Tibial artery (tissue), 4 donors: ENCODE data around the gene STRN.

Source experiments
- DNase-seq, 2 donors: peaks; one replicate each; pipeline ENCODE4 v3.0.0-alpha.2; 2019
- H3K27ac ChIP-seq, 2 donors: fragments of 200-600 bp; sonication (generic) in 1 of 2; 1 replicate in 1 of 2; 2 replicates in 1 of 2; pipeline ENCODE4 v1.5.1; 2018 to 2019; ENCODE audit warnings: mild to moderate bottlenecking in 1 of 2
- H3K27me3 ChIP-seq, 2 donors: fragments of 200-600 bp; sonication (generic) in 1 of 2; one replicate each; pipeline versions ENCODE4 v1.5.1 to v1.6.0; 2016 to 2019
- H3K36me3 ChIP-seq, 3 donors: fragments of 200-600 bp; sonication (generic) in 2 of 3; one replicate each; pipeline ENCODE4 v1.5.1; 2016 to 2019; ENCODE audit warnings: mild to moderate bottlenecking in 2 of 3
- H3K4me1 ChIP-seq, 4 donors: fragments of 200-600 bp; sonication (generic) in 2 of 4; 1 replicate in 3 of 4; 2 replicates in 1 of 4; pipeline ENCODE4 v1.5.1; 2016 to 2019
- H3K4me3 ChIP-seq, 2 donors: fragments of 200-600 bp; sonication (generic) in 1 of 2; 1 replicate in 1 of 2; 2 replicates in 1 of 2; pipeline ENCODE4 v1.5.1; 2018 to 2019; ENCODE audit warnings: mild to moderate bottlenecking in 2 of 2
- H3K9me3 ChIP-seq, 3 donors: fragments of 200-600 bp; sonication (generic) in 1 of 3; one replicate each; pipeline ENCODE4 v1.5.1; 2016 to 2019
- CTCF ChIP-seq, 2 experiments: fragments of 200-600 bp in 1 of 2; fragments of 450-650 bp in 1 of 2; IDR thresholded peaks; one replicate each; pipeline ENCODE4 v1.5.1; 2017 to 2019; ENCODE audit warnings: antibody characterized with exemption in 2 of 2, mild to moderate bottlenecking in 1 of 2, moderate library complexity in 1 of 2
- intact Hi-C: fragments of 100-400 bp; cut with DNase I; formaldehyde crosslinking; loops from one replicate; pipeline ENCODE4 v1.15.0; 2023; ENCODE audit warnings: low total_unique reads

STRN gene

DNA sequence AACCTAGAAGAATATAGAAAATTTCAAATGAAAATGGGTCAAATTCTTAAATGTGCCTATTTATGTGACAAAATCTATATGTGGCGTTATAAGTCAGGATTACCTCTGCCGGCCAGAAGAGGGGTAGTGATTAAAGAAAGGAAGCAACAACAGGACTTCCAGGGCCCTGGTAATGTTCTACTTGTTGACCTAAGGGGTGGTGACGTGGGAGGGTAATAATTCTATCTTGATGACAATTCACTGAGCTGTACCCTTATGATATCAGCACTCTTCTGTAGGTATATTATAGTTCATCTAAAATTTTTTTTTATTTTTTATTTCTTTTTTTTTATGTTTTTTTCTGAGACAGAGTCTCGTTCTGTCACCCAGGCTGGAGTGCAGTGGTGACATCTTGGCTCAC is 87.9 kb downstream of the STRN start:
- intact Hi-C loops, result no loop called here
- TF ChIP-seq CTCF (IDR thresholded peaks at IDR 0.05), result no peak
- H3K4me1 ChIP-seq, result no peaks in the 10 kb centered on the region
- H3K27ac ChIP-seq, result no peak overlapping the region
- peaks cover 53 to 80% (median 57%) of the 10 kb centered on the region in 3 donors for H3K36me3 ChIP-seq
- DNase-seq, result no peak
- no peaks in the 10 kb centered on the region for H3K9me3 ChIP-seq
- H3K27me3 ChIP-seq, result no peaks in the 10 kb centered on the region
- H3K4me3 ChIP-seq, result no peak overlapping the region

- H3K36me3 ChIP-seq, result peaks cover 33 to 73% (median 73%) of the 10 kb centered on the region in 3 donors
- H3K27ac ChIP-seq, result no peak overlapping the region
- no peak for TF ChIP-seq CTCF (IDR thresholded peaks at IDR 0.05)
These were observed 95.1 kb downstream of the STRN start for GRCh38 chr2:36871068-36871707.

DNA sequence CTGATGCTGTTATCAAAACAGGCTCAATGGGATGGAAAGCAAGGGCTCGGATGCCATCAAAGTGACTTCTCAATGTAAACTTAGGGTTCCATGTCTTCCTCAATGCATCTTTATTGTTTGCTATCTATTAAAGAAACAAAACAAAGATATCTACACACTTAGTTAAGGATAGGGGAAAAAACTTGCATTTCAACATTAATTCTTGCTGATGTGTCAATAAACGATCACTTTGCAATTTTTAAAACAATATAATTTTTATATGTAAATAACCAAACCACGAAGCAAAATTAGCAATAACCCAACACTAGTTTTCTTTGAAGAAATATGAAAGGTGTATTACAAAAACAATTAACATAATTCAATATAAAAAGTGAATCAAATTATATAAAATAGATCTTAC is 96.7 kb downstream of the STRN start:
- Histone ChIP-seq H3K36me3 (peaks cover 21 to 72% (median 66%) of the 10 kb centered on the region in 3 donors), H3K27ac (no peak overlapping the region), H3K4me3 (no peak overlapping the region), H3K4me1 (no peaks in the 10 kb centered on the region), H3K9me3 (no peaks in the 10 kb centered on the region), H3K27me3 (no peaks in the 10 kb centered on the region)
- DNase-seq, result no peak
- no peak for TF ChIP-seq CTCF (IDR thresholded peaks at IDR 0.05)
- intact Hi-C loops, result no loop called here

More at GRCh38 chr2:36871068-36871707, 95.1 kb downstream of the STRN start:
- DNase-seq, result no peak
- Histone ChIP-seq H3K27me3 (no peaks in the 10 kb centered on the region), H3K4me1 (no peaks in the 10 kb centered on the region), H3K9me3 (no peaks in the 10 kb centered on the region), H3K4me3 (no peak overlapping the region)
- intact Hi-C loops, result no loop called here

- H3K9me3 ChIP-seq, result no peaks in the 10 kb centered on the region
- H3K4me1 ChIP-seq, result no peaks in the 10 kb centered on the region
- intact Hi-C loops, result no loop called here
- DNase-seq, result no peak
- no peak for TF ChIP-seq CTCF (IDR thresholded peaks at IDR 0.05)
- H3K36me3 ChIP-seq, result peaks cover 20 to 56% (median 53%) of the 10 kb centered on the region in 3 donors
- H3K4me3 ChIP-seq, result no peak overlapping the region
- no peak overlapping the region for H3K27ac ChIP-seq
- H3K27me3 ChIP-seq, result no peaks in the 10 kb centered on the region
These were observed 104.4 kb downstream of the STRN start for GRCh38 chr2:36861896-36862295.

- Histone ChIP-seq H3K27ac (no peak overlapping the region), H3K4me3 (no peak overlapping the region), H3K27me3 (no peaks in the 10 kb centered on the region), H3K4me1 (no peaks in the 10 kb centered on the region), H3K36me3 (peaks cover 36 to 47% (median 39%) of the 10 kb centered on the region in 3 donors), H3K9me3 (no peaks in the 10 kb centered on the region)
- intact Hi-C loops, result no loop called here
- TF ChIP-seq CTCF (IDR thresholded peaks at IDR 0.05), result no peak
- no peak for DNase-seq
These were observed 107.0 kb downstream of the STRN start for GRCh38 chr2:36859366-36859792.
